HG03565 (cell line): ENCODE measurements around the gene SPN.
"Not testable (repeated sequence)": the region's sequence is repeated elsewhere in the genome, so short reads cannot be mapped to it uniquely, and the experiment has no call there.

ENCODE experiments used
- ATAC-seq: cut with Tn5 transposase; IDR thresholded peaks from one replicate; pipeline ENCODE4 v1.9.1; 2021; ENCODE audit warnings: mild to moderate bottlenecking, moderate library complexity; ENCODE audit not compliant: unreplicated experiment

SPN gene

DNA sequence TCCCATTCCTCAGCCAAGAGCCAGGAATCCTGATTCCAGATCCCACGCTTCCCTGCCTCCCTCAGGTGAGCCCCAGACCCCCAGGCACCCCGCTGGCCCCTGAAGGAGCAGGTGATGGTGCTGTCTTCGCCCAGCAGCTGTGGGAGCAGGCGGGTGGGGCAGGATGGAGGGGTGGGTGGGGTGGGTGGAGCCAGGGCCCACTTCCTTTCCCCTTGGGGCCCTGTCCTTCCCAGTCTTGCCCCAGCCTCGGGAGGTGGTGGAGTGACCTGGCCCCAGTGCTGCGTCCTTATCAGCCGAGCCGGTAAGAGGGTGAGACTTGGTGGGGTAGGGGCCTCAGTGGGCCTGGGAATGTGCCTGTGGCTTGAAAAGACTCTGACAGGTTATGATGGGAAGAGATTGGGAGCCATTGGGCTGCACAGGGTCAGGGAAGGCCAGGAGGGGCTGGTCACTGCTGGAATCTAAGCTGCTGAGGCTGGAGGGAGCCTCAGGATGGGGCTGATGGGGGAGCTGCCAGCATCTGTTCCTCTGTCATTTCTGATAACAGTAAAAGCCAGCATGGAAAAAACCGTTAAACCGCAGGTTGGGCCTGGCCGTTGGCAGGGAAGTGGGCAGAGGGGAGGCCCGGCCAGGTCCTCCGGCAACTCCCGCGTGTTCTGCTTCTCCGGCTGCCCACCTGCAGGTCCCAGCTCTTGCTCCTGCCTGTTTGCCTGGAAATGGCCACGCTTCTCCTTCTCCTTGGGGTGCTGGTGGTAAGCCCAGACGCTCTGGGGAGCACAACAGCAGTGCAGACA lies at the start of gene SPN:
Gene SPN (plus strand): TSS at position 232 of the 791 bp plus-strand sequence. CDS start 482 bp downstream, at position 714.
- ATAC-seq = no peak

- peak; percentile 29 for ATAC-seq
Measured at GRCh38 chr16:29613307-29614057, 49.6 kb upstream of the SPN start.

DNA sequence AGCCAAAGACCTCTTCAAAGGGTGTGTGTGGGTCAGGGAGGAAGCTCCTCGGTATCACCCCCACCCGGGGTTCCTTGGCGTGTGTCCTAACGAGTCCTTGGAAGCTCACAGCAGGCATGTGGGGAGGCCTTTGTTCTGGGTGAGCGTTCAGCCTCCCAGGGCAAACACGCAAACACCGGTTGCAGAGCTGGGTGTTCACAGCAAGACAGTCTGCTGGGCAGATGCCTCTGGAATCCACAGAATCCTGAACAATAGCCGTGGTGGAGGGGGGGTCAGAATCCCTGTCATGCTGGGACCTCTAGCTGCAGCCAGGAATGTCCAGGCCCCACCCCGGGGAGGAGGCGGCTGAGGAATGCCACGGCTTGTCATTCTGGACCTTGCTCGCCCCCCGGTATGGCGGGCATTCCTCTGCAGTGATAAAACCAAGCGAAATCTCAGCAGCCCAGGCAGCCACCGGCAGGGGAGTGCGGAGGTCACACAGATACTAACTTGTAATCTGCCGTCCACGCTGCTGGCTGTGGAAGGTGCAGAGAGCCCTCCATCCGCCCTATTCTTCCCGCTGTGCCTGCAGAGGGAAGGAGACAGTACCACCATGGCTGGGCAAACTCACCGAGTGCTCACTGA lies 48.2 kb upstream of the SPN start:
- ATAC-seq = not testable (repeated sequence)

GRCh38 chr16:29616127-29616526 lies 46.9 kb upstream of the SPN start:
- not testable (repeated sequence) for ATAC-seq

DNA sequence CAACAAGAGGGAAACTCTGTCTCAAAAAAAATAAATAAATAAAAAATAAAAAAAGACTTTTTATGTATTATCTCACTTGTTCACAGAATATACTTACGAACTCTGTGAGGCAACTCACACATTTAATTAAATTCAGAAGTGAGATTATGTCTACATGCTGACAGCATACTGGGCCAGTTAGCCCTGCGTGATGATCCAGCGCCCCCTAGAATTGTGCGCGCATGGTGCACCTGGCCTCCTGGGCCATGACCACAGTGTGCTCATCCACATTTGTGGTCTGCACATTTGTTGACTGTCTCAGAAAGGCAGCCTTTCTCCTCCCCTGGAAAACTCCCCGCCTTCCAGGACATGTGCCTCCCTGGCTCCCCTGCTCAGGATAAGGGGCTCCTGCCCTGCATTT lies 42.5 kb upstream of the SPN start:
- not testable (repeated sequence) for ATAC-seq

DNA sequence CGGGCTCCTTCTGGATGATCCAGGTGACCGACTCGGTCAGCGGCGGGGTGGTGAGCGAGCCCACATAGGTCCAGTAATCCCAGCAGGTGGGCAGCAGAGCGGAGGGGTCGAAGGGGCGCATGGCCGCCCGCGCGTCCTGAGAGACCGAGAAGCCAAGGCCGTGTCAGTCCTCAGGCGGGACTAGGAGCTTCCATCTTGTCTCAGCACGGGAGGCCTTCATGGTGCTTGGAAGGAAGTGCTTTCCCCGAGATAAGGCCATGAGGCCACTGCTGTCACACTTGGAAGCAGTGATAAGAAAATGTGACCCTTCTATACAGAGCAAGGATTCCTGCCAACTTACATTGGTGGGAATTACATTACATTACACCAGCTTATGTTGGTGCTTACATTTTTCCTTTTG lies 40.3 kb upstream of the SPN start:
- not testable (repeated sequence) for ATAC-seq

- not testable (repeated sequence) for ATAC-seq
Measured at GRCh38 chr16:29623253-29623652, 39.8 kb upstream of the SPN start.

DNA sequence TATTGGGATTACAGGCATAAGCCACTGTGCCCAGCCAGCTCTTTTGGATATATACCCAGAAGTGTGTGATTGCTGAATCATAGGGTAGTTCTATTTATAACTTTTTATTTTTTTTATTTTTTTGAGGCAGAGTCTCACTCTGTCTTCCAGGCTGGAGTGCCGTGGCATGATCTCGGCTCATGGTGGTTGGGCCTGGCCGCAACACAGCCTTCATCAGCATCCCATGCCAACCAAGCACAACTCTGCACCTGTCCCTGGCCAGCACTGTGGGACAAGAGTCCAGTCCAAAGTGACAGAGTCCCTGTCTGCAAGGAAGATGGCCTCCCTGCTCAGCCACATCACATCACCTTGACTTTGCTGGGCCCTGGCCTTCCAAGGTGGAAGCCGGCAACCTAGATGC lies 37.9 kb upstream of the SPN start:
- ATAC-seq = not testable (repeated sequence)

GRCh38 chr16:29626778-29627331 lies 36.2 kb upstream of the SPN start:
- ATAC-seq = peak; percentile 72

DNA sequence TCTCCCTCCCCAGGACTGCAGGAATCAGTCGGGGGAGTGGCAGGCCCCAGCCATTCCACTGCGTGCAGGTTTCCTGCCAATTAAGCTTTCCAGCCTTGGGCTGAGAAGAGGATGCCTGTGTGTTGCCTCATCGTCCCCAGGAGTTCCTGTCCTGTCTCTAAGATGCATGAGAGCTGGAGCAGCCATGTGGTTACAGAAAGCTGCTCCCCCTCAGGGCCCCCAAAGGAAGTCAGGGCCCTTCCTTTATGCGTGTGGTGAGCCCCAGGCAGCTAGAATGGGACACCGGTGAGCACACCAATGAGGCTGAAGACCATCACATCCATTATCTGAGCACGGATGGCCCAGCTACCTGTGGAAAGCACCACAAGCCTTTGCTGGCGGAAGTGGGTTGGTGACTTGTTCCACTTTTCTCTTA lies 35.4 kb upstream of the SPN start:
- ATAC-seq = not testable (repeated sequence)

GRCh38 chr16:29628707-29629106 lies 34.3 kb upstream of the SPN start:
- not testable (repeated sequence) for ATAC-seq

DNA sequence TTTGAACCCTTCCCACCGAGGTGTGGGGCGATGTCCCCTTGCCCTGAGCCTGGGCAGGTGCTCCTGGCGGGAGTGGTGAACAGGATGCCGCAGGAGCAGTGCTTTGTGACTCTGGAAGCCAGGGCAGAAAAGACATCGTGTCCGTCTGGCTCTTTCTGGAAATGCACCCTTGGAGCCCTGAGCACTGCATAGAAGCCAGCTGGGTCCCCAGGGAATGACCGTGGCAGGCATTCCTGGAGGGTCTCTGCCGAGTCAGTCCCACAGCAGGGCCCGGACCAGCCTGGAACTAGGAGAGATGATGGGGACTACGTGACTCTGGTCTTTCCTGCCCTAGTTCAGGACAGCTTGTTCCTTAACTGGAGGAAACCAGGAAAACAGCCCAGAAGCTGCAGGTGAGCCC lies 33.7 kb upstream of the SPN start:
- not testable (repeated sequence) for ATAC-seq

- ATAC-seq = not testable (repeated sequence)
Measured at GRCh38 chr16:29631658-29632057, 31.4 kb upstream of the SPN start.

- ATAC-seq = not testable (repeated sequence)
Measured at GRCh38 chr16:29635902-29636301, 27.1 kb upstream of the SPN start.

DNA sequence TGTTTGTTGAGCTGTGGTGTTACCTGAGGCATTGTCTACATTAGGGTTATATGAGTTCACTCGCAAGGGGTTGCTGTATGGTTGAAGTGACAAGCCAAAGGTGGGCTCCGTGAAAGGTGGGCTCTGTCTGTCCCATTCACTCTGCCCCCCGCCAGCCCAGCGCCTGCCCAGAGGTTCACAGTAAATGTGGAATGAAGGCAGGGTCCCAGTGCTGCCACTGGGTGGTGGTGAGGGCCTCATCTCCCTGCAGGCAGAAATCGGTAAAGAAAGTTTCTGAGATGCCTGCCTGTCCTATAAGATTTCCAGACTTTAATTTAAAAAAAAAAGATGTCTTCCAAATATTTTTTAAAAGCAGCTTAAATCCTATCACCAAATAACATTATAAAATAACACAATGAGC lies 26.7 kb upstream of the SPN start:
- ATAC-seq = not testable (repeated sequence)

DNA sequence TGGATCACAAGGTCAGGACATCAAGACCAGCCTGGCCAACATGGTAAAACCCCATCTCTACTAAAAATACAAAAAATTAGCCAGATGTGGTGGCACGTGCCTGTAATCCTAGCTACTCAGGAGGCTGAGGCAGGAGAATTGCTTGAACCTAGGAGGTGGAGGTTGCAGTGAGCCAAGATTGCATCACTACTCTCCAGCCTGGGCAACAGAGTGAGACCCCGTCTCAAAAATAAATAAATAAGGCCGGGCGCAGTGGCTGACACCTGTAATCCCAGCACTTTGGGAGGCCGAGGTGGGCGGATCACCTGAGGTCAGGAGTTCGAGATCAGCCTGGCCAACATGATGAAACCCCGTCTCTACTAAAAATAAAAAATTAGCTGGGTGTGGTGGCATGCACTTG lies 24.3 kb upstream of the SPN start:
- ATAC-seq = not testable (repeated sequence)

DNA sequence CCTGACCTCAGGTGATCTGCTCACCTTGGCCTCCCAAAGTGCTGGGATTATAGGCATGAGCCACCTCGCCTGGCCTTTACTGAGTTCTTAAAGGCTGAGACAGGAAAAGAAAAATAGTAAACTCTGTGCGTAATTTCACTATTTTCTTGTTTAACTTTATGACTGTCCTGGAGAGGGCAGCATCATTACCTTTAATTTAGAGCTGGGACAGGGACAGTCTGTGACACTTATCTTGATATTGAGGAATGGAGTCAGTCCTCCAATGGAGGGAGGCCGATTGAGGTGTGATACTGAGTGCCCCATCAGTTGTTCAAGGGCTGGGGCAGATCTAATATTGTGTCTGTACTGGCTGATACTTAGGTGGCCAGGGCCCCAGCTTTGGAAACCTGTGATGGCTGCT lies 21.5 kb upstream of the SPN start:
- ATAC-seq = no peak

GRCh38 chr16:29643596-29643995 lies 19.5 kb upstream of the SPN start:
- no peak for ATAC-seq

DNA sequence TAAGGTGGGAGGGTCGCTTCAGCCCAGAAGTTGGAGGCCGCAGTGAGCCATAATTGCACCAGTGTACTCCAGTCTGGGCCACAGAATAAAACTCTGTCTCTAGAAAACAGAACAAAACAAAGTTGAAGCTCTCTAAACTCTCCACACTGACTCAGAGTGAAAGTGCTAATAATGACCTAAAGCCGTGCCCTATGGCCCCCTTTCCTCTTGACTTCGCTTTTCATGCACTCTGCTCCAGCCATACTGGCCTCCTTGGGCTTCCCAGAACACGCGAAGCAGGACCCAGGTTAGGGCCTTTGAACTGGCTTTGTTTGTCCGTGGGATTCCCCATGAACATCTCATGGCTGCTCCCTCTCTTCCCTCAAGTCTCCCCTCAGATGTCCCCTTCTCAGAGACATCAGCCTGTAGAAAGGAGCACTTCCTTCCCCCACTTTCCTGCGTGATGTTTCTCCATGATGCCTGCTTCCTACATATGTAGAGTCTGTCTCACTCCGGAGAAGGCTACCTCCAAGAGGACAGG lies 18.6 kb upstream of the SPN start:
- no peak for ATAC-seq

DNA sequence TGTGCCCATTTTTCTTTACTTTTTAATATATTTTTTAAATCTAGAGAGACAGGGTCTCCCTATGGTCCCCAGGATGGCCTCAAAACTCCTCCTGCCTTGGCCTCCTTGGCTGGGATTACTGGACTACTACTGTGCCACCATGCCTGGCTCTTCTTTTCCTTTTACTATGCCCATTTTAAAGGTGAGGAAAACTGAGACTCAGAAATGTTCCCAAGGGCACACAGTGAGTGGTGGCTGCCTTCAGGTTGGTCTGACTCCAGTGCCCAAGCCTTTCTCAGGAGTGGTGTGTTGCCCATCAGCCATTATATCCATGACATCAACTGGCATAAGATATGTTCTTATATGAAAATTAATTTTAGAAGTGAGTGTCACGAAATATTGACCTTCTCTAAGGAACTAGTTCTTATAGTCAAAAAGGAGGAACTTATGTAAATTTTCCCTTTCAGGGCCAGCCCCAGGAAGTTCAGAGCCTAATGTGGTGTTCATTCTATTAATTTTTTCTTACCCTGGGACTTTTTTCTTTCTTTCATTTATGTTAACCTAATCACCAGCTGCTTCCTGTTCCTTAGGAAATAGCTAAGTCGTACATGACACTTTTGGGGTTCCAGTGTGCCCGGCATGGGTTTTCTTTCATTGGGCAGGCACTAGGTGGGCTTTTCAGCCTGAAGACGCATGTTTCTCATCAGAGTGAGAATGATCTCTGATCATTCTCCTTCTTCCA lies 17.9 kb upstream of the SPN start:
- ATAC-seq = no peak
